Activated CD8-positive, alpha-beta T cell treated with anti-CD3 and anti-CD28 coated beads for 36 hours (primary cell): ENCODE results near the gene FAM171A2. TPM values are rescaled to one million over a fixed set of nuclear protein-coding genes. Genes with fewer than 3 reads are reported as not detected.

Source experiments
- ATAC-seq: fragments of 200-7000 bp; cut with Tn5 transposase; one replicate; pipeline ENCODE4 v1.10.0; 2021; ENCODE audit warnings: mild to moderate bottlenecking, moderate library complexity
- CTCF ChIA-PET: fragments of 350-600 bp; sonication (Branson Sonifier 250); formaldehyde crosslinking; loops from one replicate; lab custom pipeline; 2021; ENCODE audit warnings: antibody characterized with exemption; lab: Charles Lee
- POLR2A ChIA-PET: fragments of 350-600 bp; sonication (Branson Sonifier 250); formaldehyde crosslinking; loops from one replicate; lab custom pipeline; 2021; ENCODE audit warnings: antibody characterized with exemption; lab: Charles Lee
- DNase-seq: peaks from one replicate; pipeline ENCODE4 v3.0.0-alpha.2; 2020
- H3K27ac Mint-ChIP-seq: one replicate; pipeline ENCODE4 v1.8.0; 2021; ENCODE audit warnings: mild to moderate bottlenecking, mixed read lengths
- H3K27me3 Mint-ChIP-seq: one replicate; pipeline ENCODE4 v1.8.0; 2021; ENCODE audit warnings: mixed read lengths
- H3K36me3 Mint-ChIP-seq: one replicate; pipeline ENCODE4 v1.8.0; 2021; ENCODE audit warnings: low read depth, mixed read lengths
- H3K4me1 Mint-ChIP-seq: one replicate; pipeline ENCODE4 v1.8.0; 2021; ENCODE audit warnings: low read depth, mixed read lengths
- H3K4me3 Mint-ChIP-seq: one replicate; pipeline ENCODE4 v1.8.0; 2021; ENCODE audit warnings: mild to moderate bottlenecking, moderate library complexity, mixed read lengths
- H3K9me3 Mint-ChIP-seq: one replicate; pipeline ENCODE4 v1.8.0; 2021; ENCODE audit warnings: mixed read lengths
- CTCF ChIP-seq: fragments of 200-600 bp; IDR thresholded peaks from one replicate; pipeline ENCODE4 v1.8.0; 2022; ENCODE audit warnings: antibody characterized with exemption, mild to moderate bottlenecking
- intact Hi-C: fragments of 100-400 bp; cut with micrococcal nuclease; formaldehyde crosslinking; loops from one replicate; pipeline ENCODE4 v1.10.0; 2022
- total RNA-seq, 2 experiments: library from RNA; stranded (reverse); gene quantifications; one replicate each; pipeline ENCODE4 v1.2.3, GENCODE V29; 2021

Gene FAM171A2
- total RNA-seq, 2 experiments from 2014 or later: 0.43 to 0.78 TPM

- peaks cover 2% of the 10 kb centered on the region for H3K4me1 Mint-ChIP-seq
- intact Hi-C loops: no loop called here
- no peaks in the 10 kb centered on the region for H3K9me3 Mint-ChIP-seq
- CTCF ChIA-PET: interaction anchor here (1.2 to 5.2 kb wide), 9 partner anchors 7 to 164 kb away, joined by 3 to 51 read pairs (median 5); partner anchors contain the start of gene GRN
- no peak overlapping the region for H3K27ac Mint-ChIP-seq
- ATAC-seq (no peak), DNase-seq (no peak)
- POLR2A ChIA-PET: no interaction called here
- no peak for TF ChIP-seq CTCF
- no peaks in the 10 kb centered on the region for H3K36me3 Mint-ChIP-seq
- no peak overlapping the region for H3K4me3 Mint-ChIP-seq
- peaks cover 2% of the 10 kb centered on the region for H3K27me3 Mint-ChIP-seq
Measured at GRCh38 chr17:44359006-44359405, 4.6 kb downstream of the FAM171A2 start.

- Mint-ChIP-seq H3K27ac (no peak overlapping the region), H3K4me1 (no peaks in the 10 kb centered on the region), H3K36me3 (no peaks in the 10 kb centered on the region), H3K4me3 (no peak overlapping the region), H3K27me3 (peaks cover 2% of the 10 kb centered on the region), H3K9me3 (no peaks in the 10 kb centered on the region)
- no peak for DNase-seq
- no peak for ATAC-seq
- no peak for TF ChIP-seq CTCF
- POLR2A ChIA-PET: interaction anchor here (1.0 to 1.6 kb wide), 2 partner anchors 137 to 148 kb away, joined by 3 to 4 read pairs; no protein-coding TSS in a partner anchor
- intact Hi-C loops: no loop called here
- CTCF ChIA-PET: interaction anchor here (0.8 to 3.5 kb wide), 10 partner anchors 9 to 165 kb away, joined by 3 to 14 read pairs (median 4); partner anchors contain the start of gene GRN
Measured at GRCh38 chr17:44358066-44358465, 5.6 kb downstream of the FAM171A2 start.

- Mint-ChIP-seq H3K27ac (no peak overlapping the region), H3K36me3 (peaks cover 2% of the 10 kb centered on the region), H3K9me3 (no peaks in the 10 kb centered on the region), H3K4me1 (no peaks in the 10 kb centered on the region), H3K27me3 (no peaks in the 10 kb centered on the region), H3K4me3 (no peak overlapping the region)
- CTCF ChIA-PET: interaction anchor here (1.2 to 3.5 kb wide), 4 partner anchors 11 to 19 kb away, joined by 4 to 14 read pairs (median 9); partner anchors contain the start of gene GRN
- ATAC-seq: no peak
- DNase-seq: no peak
- intact Hi-C loops: no loop called here
- POLR2A ChIA-PET: interaction anchor here (1.5 kb wide), 1 partner anchor 21 kb away, joined by 3 read pairs; no protein-coding TSS in a partner anchor
- no peak for TF ChIP-seq CTCF
Measured at GRCh38 chr17:44356241-44356640, 7.4 kb downstream of the FAM171A2 start.

- ATAC-seq (no peak), DNase-seq (no peak)
- peaks cover 2% of the 10 kb centered on the region for H3K36me3 Mint-ChIP-seq
- no peak overlapping the region for H3K4me3 Mint-ChIP-seq
- H3K27me3 Mint-ChIP-seq: no peaks in the 10 kb centered on the region
- no peak overlapping the region for H3K27ac Mint-ChIP-seq
- no peak for TF ChIP-seq CTCF
- H3K9me3 Mint-ChIP-seq: no peaks in the 10 kb centered on the region
- ChIA-PET CTCF (interaction anchor here (0.5 to 4.6 kb wide), 5 partner anchors 10 to 146 kb away, joined by 3 to 35 read pairs (median 5); partner anchors contain the start of gene GRN), POLR2A (interaction anchor here (1.3 to 1.5 kb wide), 2 partner anchors 21 to 156 kb away, joined by 3 to 4 read pairs; partner anchors contain the start of gene ATXN7L3)
- H3K4me1 Mint-ChIP-seq: no peaks in the 10 kb centered on the region
- intact Hi-C loops: no loop called here
Measured at GRCh38 chr17:44355642-44356099, 8.0 kb downstream of the FAM171A2 start.
